NT2/D1 (cell line): ENCODE measurements around the gene NT5M.

Experiments used
- DNase-seq: peaks from one replicate; pipeline ENCODE4 v3.0.0-alpha.2; 2011; ENCODE audit warnings: low read depth, low spot score
- H3K27me3 ChIP-seq: 2 replicates; pipeline ENCODE4 v1.6.0; 2011; ENCODE audit warnings: mild to moderate bottlenecking; ENCODE audit not compliant: insufficient read length, insufficient read depth
- H3K36me3 ChIP-seq: 2 replicates; pipeline ENCODE4 v1.6.1; 2011; ENCODE audit warnings: mild to moderate bottlenecking, low read length, mixed read lengths; ENCODE audit not compliant: insufficient read depth, insufficient read length
- H3K4me1 ChIP-seq: 2 replicates; pipeline ENCODE4 v1.5.1; 2011; ENCODE audit not compliant: insufficient read depth, insufficient read length
- H3K4me3 ChIP-seq: 2 replicates; pipeline ENCODE4 v1.5.1; 2011; ENCODE audit warnings: low read depth; ENCODE audit not compliant: insufficient read length
- H3K9ac ChIP-seq: 2 replicates; pipeline ENCODE4 v1.6.0; 2011; ENCODE audit warnings: low read depth; ENCODE audit not compliant: insufficient read length
- H3K9me3 ChIP-seq: 2 replicates; pipeline ENCODE4 v1.5.1; 2011; ENCODE audit warnings: mild to moderate bottlenecking, low read length; ENCODE audit not compliant: insufficient read depth
- SUZ12 ChIP-seq: IDR thresholded peaks from 2 replicates; pipeline ENCODE4 v1.6.1; 2011; ENCODE audit not compliant: insufficient read length, insufficient read depth; ENCODE audit errors: extremely low read depth
- YY1 ChIP-seq: IDR thresholded peaks from 2 replicates; pipeline ENCODE4 v1.6.1; 2011; ENCODE audit not compliant: insufficient read length, insufficient read depth
- ZNF274 ChIP-seq: IDR thresholded peaks from 2 replicates; pipeline ENCODE4 v1.6.1; 2011; ENCODE audit warnings: mild to moderate bottlenecking, low read depth, low read length

The NT5M gene

DNA sequence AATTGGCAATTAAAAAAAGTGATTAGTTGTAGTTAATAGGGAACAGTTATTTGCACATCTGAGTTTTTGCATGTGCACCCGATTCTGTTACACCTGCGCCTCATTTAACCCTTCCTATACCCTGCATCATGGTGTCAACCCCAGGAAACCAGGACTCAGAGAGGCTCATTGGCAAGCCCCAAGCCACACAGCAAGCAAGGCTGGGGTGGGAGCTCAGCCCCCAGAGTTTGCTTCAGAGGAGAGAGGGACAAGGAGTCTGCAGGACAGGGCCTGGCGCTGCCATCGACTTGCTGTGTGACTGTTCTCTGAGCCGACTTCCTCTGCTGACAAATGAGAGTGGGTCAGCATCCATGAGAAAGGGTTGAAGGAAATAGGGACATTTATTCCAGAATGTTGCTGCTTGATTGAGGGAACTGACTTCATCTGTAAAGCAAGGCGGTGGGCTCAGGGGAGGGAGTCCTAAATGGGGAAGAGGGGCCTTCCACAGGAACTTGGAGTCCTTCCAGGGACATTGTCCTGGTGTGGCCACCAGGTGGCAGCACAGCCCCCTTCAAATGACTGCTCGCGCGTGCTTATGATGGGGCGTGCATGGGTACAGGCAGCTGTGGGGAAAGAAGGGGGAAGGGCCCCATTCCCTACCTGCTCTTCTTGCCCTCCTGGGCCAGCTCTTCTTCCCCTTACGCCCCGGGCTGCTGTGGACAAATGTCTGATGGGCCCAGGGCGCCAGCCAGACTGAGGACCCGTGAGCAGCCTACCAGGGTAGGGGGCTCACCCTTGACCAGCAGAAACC is 51.6 kb downstream of the NT5M start:
- H3K36me3 ChIP-seq, result no peaks in the 10 kb centered on the region
- no peak overlapping the region for H3K4me3 ChIP-seq
- H3K9ac ChIP-seq, result no peak overlapping the region
- 0 out of 2 replicates have a peak, but pooled peaks cover 6% of the 10 kb centered on the region for H3K9me3 ChIP-seq
- H3K4me1 ChIP-seq, result peaks cover 13% of the 10 kb centered on the region
- H3K27me3 ChIP-seq, result no peaks in the 10 kb centered on the region
- DNase-seq, result peak; percentile 56
- TF ChIP-seq ZNF274 (no peak), YY1 (no peak), SUZ12 (no peak)

- H3K9ac ChIP-seq, result peak overlapping the region; percentile 3
- no peak for TF ChIP-seq YY1
- DNase-seq, result no peak
- H3K9me3 ChIP-seq, result peaks cover 10% of the 10 kb centered on the region; the same call in 1 of the 2 replicates
- H3K36me3 ChIP-seq, result no peaks in the 10 kb centered on the region
- no peaks in the 10 kb centered on the region for H3K27me3 ChIP-seq
- H3K4me1 ChIP-seq, result peaks cover 13% of the 10 kb centered on the region
- H3K4me3 ChIP-seq, result no peak overlapping the region
Observed at GRCh38 chr17:17355426-17355825, 52.3 kb downstream of the NT5M start.

- peaks cover 5% of the 10 kb centered on the region for H3K4me1 ChIP-seq
- no peaks in the 10 kb centered on the region for H3K36me3 ChIP-seq
- H3K9ac ChIP-seq, result no peak overlapping the region
- no peak for TF ChIP-seq ZNF274
- no peak for TF ChIP-seq SUZ12
- TF ChIP-seq YY1, result no peak
- peaks cover 10% of the 10 kb centered on the region; the same call in 1 of the 2 replicates for H3K9me3 ChIP-seq
- no peak overlapping the region for H3K4me3 ChIP-seq
- H3K27me3 ChIP-seq, result no peaks in the 10 kb centered on the region
- DNase-seq, result peak; percentile 66
Observed at GRCh38 chr17:17356149-17356930, 53.2 kb downstream of the NT5M start.

GRCh38 chr17:17356931-17357270 is 53.7 kb downstream of the NT5M start:
- no peak for TF ChIP-seq SUZ12
- TF ChIP-seq ZNF274, result no peak
- TF ChIP-seq YY1, result no peak
- H3K4me3 ChIP-seq, result no peak overlapping the region
- no peaks in the 10 kb centered on the region for H3K36me3 ChIP-seq
- H3K4me1 ChIP-seq, result peaks cover 4% of the 10 kb centered on the region
- H3K27me3 ChIP-seq, result no peaks in the 10 kb centered on the region
- H3K9ac ChIP-seq, result no peak overlapping the region
- DNase-seq, result no peak
- peaks cover 10% of the 10 kb centered on the region; the same call in 1 of the 2 replicates for H3K9me3 ChIP-seq

DNA sequence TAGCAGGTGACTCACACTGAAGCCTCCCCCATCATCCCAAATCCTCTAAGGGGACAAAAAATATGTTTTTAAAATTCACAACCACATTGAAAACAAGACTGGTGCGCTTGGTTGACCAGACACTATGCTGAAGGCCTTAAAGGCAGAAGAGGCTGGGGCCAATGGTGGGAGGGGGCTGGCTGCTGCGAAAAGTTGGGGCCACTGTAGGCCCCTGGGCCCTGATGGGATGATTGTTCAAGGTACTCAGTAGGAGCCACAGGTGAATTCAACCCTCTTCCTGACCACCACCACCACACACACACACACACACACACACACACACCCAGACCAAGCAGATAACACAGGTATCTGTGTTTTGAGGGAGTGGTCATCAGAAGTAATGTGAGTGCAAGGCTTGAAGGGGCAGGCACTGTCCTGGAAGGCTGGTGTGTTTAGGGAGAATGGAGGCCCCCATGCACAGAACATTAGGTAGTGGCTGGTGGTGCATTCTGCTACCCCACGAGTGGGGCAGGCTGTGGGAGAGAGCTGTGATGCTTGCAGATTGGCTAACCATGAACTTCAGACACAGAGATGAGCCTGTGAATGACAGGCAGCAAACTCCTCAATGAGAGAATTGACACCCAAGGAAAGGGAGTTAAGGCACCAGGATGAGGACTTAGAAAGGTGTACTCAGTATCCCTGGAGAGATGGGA is 55.0 kb downstream of the NT5M start:
- H3K36me3 ChIP-seq, result no peaks in the 10 kb centered on the region
- no peak for DNase-seq
- TF ChIP-seq ZNF274, result no peak
- TF ChIP-seq SUZ12, result no peak
- TF ChIP-seq YY1, result no peak
- H3K27me3 ChIP-seq, result no peaks in the 10 kb centered on the region
- no peak overlapping the region for H3K4me3 ChIP-seq
- H3K4me1 ChIP-seq, result peaks cover 7% of the 10 kb centered on the region
- peaks cover 10% of the 10 kb centered on the region; the same call in 1 of the 2 replicates for H3K9me3 ChIP-seq
- H3K9ac ChIP-seq, result no peak overlapping the region

- peaks cover 9% of the 10 kb centered on the region for H3K4me1 ChIP-seq
- no peak overlapping the region for H3K4me3 ChIP-seq
- H3K9me3 ChIP-seq, result peaks cover 10% of the 10 kb centered on the region; the same call in 1 of the 2 replicates
- TF ChIP-seq YY1 (no peak), ZNF274 (no peak), SUZ12 (no peak)
- no peaks in the 10 kb centered on the region for H3K27me3 ChIP-seq
- H3K9ac ChIP-seq, result no peak overlapping the region
- H3K36me3 ChIP-seq, result no peaks in the 10 kb centered on the region
- no peak for DNase-seq
Observed at GRCh38 chr17:17358866-17359265, 55.7 kb downstream of the NT5M start.

GRCh38 chr17:17359271-17359670 is 56.1 kb downstream of the NT5M start:
- TF ChIP-seq ZNF274, result no peak
- TF ChIP-seq YY1, result no peak
- no peak for TF ChIP-seq SUZ12
- Histone ChIP-seq H3K4me3 (no peak overlapping the region), H3K4me1 (peaks cover 11% of the 10 kb centered on the region), H3K9ac (no peak overlapping the region), H3K36me3 (no peaks in the 10 kb centered on the region), H3K9me3 (peaks cover 10% of the 10 kb centered on the region; the same call in 1 of the 2 replicates), H3K27me3 (no peaks in the 10 kb centered on the region)
- no peak for DNase-seq
